ENCODE data around the gene MTG2.

- TF ChIP-seq CTCF (optimal IDR thresholded peaks at IDR 0.05 in 1 of 3, IDR thresholded peaks at IDR 0.05 in 1 of 3, conservative IDR thresholded peaks at IDR 0.05 in 1 of 3; ENCODE audit: extremely low read depth in 1 of 3, insufficient read depth in 2 of 3, low read length in 3 of 3) = no peak
- TF ChIP-seq EZH2 (IDR thresholded peaks at IDR 0.05; ENCODE audit: low read length) = no peak
Observed at GRCh38 chr20:62237801-62238568, 55.2 kb downstream of the MTG2 start, which contains the start of gene OSBPL2.

Data from keratinocyte (primary cell).